Measurements from ENCODE around the gene RESF1.
A peak's percentile ranks its signal among the peaks of the same experiment; 100 is the strongest.

Gene RESF1

DNA sequence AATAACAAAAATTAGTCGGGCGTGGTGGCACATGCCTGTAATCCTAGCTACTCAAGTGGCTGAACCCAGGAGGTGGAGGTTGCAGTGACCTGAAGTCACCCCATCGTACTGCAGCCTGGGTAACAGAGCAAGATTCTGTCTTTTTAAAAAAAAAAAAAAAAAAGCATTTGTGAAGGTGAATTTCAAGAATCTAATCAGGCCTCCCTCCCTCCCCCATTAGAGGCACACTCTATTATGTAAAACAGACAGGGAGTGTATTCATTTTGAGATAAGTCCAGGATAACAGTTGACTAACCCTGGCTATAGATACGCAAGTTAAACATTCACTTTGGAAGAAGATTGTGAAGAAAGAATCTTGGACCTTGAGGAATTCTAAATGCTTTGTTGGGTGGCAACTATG is 2.9 kb downstream of the RESF1 start:
- no peak for ATAC-seq

DNA sequence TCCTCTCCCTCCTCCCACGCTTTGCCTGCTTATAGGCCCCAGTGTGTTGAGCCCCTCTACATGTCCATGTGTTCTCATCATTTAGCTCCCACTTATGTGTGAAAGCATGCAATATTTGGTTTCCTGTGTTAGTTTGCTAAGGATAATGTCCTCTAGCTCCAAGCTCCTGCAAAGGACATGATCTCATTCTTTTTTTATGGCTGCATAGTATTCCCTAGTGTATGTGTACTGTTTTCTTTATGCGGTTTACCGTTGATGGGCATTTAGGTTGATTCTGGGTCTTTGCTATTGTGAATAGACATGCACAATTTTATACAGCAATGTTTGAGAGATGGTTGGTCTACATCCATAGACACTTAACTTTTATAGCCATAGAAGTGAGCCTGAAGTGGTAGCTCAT is 5.1 kb downstream of the RESF1 start:
- no peak for ATAC-seq

DNA sequence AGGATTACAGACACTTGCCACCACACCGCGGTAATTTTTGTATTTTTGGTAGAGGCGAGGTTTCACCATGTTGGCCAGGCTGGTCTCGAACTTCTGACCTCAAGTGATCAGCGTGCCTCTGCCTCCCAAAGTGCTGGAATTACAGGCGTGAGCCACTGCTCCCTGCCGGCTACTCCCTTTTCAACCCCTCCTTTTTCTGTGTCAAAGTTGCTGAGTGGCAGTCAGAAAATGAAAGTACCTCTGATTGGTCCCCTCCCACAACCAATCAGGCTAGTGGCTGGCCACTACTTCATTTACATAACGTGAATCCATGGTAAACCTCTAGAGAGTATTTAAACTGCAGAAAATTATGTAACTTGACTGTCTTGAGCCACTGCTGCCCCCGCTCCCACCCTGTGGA is 5.9 kb downstream of the RESF1 start:
- ATAC-seq = peak; percentile 37 to 48

DNA sequence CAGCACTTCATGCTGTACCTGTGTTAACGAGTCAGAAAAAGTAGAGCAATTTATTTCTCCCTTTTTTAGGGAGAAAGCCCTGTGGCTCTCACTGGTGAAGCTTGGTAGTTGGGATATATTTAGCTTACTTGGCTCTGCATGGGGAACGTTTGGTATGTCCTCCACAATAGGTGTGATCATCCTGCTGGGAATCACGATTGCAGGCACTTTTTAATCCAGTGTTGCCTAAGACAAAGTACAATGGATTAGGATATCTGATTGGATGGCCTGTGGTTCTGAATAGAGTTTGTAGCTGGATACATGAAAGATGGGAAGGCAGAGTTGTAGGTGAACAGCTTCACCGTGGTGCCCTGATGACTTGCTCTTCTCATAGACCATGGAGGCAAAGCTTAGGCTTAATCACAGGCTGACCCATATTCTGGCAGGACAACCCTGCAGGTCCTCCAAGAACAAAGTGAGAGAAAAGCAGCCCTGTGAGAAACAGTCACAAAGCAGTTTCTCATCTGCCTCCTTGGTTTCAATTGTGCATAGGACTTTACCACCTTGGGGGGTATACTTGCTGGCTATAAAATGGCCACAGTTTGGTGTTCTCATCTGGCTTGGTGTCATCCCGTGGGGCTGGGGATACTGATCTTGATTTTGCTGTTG is 7.5 kb downstream of the RESF1 start:
- ATAC-seq = peak; percentile 26 to 37

DNA sequence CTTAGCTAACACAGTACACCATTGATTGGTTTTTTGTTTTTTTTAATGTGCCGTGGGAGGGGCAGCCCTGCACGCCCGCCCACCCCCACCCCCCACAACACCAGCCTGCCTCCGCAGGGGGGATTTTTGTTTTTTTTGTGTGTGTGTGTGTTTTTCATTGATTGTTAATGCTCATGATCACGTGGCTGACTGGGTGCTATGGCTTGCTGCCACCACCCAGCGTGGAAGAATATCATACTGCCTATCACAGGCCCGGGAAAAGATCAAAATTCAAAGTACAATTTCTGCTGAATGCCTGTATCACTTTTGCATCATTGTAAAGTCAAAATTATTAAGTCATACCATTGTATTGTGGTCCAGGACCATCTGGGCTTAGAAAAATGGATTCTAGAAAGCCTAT is 8.3 kb downstream of the RESF1 start:
- ATAC-seq = no peak

DNA sequence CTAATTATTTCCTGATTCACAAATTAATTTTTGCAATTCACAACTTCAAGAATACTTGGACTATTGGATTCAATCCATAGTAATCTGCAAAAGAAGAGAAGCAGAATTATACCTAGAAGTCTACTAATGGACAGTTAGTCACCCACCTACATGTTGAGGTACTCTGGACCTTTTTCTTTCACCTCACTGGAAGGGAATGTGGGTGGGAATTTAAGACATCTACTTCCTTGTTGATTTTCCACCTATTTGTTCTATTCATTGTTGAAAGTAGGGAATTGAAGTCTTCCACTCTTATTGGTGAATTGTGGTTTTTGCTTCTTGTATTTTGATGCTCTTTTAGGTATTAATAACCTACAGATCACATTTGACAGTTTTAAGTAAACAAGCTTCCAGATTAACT is 11.0 kb downstream of the RESF1 start:
- ATAC-seq = no peak

DNA sequence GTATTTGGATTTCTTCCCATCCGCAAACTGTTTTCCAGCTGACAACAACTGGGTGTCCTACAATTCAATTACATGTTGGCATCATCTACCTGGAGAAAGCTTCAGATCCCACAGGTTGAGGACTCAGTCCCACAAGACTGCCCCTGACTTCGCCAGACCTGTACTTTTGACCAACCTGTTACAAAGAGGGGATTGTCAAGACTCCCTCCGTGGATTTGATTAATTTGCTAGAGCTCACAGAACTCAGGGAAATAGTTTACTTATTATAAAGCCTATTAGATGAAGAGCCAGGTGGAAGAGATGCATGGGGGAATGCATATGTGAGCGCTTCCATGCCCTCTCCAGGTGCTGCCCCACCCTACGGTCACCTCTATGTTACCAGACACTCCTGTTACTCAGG is 14.6 kb downstream of the RESF1 start:
- ATAC-seq = no peak

DNA sequence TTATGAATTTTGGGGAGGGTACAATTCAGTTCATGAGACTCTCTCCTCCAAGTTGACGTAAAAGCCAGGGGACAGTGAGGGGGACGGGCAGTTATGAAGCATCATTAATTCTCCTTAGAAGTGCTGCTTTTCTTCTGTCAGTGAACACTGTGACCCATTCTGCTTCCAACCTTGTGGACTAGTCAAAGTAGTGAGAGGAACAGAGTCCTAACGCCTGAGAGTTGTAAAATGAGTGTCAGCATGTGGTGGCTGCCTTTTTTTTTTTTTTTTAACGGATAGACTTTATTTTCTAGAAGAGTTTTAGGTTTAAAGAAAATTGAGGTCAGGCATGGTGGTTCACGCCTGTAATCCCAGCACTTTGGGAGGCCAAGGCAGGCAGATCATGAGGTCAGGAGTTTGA is 15.5 kb downstream of the RESF1 start:
- ATAC-seq = no peak

DNA sequence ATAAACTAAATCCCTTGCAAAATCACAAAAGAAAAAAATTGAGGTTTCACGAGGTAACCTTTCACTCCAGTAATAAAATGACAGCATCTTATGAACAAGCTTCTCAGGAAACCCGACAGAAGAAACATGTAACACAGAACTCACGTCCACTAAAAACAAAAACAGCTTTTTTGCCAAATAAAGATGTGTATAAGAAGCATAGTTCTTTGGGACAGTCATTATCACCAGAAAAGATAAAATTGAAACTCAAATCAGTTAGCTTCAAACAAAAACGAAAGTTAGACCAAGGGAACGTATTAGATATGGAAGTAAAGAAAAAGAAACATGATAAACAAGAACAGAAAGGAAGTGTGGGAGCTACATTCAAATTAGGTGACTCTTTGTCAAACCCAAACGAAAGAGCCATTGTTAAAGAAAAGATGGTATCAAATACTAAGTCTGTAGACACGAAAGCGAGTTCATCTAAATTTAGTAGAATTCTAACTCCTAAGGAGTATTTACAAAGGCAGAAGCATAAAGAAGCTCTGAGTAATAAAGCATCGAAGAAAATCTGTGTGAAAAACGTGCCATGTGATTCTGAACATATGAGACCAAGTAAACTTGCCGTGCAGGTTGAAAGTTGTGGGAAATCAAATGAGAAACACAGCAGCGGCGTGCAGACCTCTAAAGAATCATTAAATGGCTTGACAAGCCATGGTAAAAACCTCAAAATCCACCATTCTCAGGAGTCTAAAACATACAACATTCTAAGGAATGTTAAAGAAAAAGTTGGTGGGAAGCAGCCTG is 25.8 kb downstream of the RESF1 start:
- peak in 1 of 2 donors; percentile 13 for ATAC-seq

DNA sequence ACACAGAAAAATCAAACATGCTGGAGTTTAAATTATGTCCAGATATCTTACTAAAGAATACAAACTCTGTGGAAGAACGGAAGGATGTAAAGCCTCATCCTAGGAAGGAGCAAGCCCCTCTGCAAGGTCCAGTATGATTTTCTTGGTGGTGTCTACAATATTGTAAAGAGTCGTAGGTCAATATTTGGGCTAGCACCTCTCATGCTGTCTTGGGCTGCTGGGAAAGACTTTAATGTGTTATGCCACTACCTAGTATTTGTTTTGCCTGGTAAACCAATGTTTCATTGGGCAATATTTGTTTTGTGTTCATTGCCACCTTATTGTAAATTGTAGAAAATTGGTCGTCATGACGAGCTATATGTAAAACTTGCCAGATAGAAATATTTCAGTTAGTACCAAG is 26.6 kb downstream of the RESF1 start:
- no peak for ATAC-seq

DNA sequence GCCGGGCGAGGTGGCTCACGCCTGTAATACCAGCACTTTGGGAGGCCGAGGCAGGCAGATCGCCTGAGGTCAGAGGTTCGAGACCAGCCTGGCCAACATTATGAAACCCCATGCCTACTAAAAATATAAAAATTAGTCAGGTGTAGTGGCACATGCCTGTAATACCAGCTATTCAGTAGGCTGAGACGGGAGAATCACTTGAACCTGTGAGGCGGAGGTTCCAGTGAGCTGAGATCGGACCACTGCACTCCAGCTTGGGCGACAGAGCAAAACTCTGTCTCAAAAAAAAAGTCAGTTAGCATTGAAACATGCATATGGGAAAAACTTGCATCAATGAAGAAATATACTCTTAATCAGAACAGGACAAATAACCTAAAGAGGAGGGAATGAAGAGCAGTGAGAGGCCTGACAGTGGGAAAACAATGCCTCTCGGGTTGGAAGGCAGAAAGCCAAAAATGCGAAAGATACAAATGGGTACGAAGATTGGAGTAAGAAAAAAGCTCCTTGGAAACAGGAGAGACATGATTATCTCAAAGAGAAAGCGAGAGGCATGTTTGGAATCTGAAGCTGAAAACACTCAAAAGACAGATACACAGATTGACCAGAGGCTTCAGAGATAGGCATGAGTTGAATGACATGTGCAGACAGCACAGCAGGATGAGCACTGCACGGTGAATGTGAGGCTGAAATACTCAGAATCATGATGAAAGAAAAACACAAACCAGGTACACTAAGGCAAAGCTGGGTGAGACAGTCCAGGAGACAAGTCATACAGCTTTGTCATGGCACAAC is 30.6 kb downstream of the RESF1 start:
- ATAC-seq = peak; percentile 31 to 62

DNA sequence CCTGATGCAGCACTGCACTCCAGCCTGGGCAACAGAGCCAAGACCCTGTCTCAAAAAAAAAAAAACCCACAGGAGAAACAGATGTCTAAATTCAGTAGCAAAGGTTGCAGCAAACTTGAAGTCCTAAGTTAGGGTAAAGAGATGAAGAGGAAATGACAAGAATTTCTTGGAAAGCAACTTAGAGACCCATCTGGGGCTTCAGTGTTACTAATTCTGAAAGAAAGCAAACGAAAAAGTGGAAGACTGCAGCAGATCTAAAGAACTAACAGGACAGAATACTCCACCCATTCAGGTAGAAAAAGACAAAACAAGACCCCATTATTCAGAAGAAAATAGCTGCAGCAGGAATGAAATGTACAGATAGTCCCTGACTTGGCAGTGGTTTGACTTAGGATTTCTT is 31.9 kb downstream of the RESF1 start:
- ATAC-seq = peak; percentile 36 to 42

DNA sequence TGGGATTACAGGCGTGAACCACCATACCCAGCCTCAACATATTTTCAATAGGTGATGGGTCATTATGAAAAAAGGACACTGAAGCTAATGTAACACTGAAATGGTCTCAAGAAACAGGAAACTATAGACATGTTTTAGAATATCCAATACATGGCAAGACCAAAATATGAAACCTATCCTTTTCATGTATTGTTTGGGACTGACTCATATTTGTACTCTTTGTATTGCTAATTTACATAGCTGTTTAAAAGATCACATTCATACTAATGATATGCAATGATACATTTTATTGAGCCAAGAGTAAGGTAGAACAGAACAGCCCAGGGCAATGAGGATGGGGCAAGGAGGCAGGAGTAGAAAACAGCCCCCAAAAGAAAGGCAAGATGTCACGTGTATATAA is 32.6 kb downstream of the RESF1 start:
- peak; percentile 74 to 78 for ATAC-seq

DNA sequence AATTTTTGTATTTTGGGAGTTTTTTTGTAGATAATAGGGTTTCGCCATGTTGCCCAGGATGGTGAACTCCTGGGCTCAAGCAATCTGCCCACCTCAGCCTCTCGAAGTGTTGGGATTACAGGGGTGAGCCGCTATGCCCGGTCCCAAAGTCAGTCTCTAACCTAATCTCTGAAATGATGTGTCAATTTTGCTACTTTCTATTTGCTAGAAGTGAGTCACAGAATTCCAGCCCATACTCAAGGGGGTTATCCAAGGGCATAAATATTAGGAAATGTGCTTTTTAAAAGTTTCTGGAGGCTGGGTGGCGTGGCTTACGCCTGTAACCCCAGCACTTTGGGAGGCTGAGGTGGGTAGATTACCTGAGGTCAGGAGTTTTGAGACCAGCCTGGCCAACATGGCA is 40.5 kb downstream of the RESF1 start:
- ATAC-seq = no peak

DNA sequence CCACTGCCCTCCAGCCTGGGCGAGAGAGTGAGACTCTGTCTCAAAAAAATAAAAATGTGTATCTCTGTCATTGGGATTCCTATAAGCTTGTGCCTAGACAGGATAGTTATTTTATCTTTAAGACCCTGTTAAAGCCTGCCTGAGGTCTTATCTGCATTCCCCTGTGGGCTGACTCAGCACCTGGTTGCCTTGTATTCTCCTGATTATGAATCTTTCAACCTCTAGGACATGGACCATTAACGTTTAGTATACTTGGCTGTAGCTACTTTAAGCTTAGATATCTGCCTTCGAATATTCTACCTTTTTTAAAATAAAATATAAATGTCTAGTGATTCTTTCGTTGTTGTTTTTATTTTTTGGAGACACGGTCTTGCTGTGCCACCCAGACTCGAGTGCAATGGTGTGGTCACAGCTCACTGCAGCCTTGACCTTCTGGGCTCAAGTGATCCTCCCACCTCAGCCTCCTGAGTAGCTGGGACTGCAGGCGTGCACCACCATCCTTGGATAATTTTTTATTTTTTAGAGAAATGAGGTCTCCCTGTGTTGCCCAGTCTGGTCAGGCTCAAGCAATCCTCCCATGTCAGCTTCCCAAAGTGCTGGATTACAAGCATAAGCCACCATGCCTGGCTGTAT is 41.3 kb downstream of the RESF1 start:
- ATAC-seq = no peak

DNA sequence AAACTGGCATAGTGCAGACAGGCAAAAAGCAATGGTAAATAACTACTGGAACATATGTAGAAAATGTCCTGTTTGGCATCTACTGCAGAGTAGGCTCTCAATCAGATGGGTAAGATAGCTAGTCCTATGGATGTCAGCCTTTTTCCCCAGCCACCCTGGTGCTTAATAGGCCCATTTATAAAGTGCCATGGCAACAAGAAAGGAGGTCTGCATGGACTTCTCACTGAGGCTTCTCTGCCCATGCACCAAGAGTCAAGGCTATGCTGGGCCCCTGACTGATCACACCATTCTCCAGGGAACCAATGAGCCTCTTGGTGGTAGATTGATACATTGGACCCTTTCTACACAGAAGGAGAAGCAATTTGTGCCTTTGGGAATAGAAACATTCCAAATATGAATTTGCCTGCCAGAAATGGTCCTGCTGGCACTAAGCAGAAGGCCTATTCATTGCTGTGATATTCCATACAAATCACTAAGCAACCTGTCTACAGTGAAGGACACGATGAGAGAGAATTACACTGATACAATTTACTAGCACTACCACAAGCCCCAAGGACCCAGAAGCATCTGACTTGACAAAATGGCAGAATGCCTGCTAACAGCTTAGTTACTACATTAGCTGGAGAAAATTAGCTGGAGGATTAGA is 43.8 kb downstream of the RESF1 start:
- ATAC-seq = peak in 1 of 2 donors; percentile 20

DNA sequence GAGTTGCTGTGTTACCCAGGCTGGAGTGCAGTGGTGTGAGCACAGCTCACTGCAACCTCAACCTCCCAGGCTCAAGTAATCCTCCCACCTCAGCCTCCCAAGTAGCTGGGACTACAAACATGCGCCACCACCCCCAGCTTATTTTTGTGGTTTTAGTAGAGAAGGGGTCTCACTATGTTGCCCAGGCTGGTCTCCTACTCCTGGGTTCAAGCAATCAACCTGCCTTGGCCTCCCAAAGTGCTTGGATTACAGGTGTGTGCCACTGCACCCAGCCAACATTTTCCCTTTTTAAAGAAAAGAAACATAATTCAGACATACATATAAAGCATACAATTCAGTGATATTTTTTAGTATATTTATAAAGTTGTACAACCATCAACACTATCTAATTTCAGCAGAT is 44.4 kb downstream of the RESF1 start:
- no peak for ATAC-seq

DNA sequence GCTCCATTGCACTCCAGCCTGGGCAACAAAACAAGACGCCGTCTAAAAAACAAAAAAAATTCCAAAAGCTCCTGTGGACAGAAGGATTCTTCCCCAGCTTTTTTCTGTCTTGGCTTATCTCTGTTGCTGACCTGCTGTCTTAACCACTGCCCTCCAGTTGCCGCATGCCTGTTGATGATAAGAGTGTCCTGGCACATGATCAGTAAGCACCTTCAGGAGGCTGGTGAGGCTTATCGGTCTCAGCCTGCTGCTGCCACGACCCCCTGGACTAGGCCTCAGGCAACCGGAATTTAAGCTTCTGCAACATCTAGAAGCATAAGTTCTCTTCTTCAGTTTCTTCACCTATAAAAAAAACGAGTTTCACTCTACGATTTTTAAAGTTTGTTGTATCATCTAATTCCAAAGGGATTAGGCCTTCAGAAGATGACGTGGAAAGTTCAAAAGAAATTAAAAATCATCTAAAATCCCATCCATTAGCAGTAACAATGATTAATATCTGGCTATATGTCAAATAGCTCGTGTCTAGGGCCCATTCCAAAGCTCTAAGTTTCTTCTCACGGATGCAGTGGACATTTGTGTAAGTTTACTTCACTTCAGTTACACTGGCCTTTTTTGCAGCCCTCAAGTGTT is 46.4 kb downstream of the RESF1 start:
- ATAC-seq = no peak

Data from activated CD4-positive, CD25-positive, alpha-beta regulatory T cell treated with anti-CD3 and anti-CD28 coated beads, Interleukin-2, amount 50 U/mL, for 24 hours (primary cell).